ENCODE measurements around the gene THSD7B.
"Not testable (repeated sequence)": the region's sequence is repeated elsewhere in the genome, so short reads cannot be mapped to it uniquely, and the experiment has no call there.

Gene THSD7B

GRCh38 chr2:137607722-137608318 is 842.5 kb downstream of the THSD7B start:
- DNase-seq = no peak

DNA sequence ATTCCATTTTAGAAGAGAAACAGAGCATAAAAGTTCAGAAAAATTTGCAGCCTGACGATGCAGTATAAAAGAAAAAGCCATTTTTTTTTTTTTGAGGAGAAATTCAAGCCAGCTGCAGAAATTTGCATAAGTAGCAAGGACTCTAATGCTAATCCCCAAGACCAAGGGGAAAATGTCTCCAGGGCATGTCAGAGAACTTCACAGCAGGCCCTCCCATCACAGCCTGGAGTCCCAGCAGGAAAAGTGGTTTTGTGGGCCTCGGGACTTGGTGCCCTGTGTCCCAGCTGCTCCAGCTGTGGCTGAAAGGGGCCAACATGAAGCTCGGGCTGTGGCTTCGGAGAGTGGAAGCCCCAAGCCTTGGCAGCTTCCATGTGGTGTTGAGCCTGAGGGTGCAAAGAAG is 873.6 kb downstream of the THSD7B start:
- DNase-seq = no peak

GRCh38 chr2:137644731-137645130 is 879.4 kb downstream of the THSD7B start:
- no peak for DNase-seq

DNA sequence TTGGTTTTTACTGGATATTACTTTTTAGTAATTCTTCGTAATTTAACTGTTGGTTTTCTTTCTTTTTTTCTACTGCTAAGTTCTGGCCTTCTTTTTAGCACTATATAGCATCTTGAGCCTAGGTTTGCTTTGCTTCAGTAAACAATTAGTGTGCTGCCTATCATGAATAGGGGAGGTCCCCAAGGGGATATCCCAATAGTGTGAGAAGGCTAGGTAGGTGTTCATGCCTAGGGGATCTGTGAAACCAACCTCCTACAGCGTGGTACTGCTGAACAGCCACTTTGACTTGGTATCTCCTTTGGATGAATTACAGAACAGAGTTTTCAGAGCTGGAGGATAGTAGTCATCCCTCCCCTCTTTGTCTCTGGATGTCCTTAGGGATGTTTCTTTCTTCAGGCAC is 888.7 kb downstream of the THSD7B start:
- no peak for DNase-seq

- no peak for DNase-seq
Observed at GRCh38 chr2:137655814-137656213, 890.5 kb downstream of the THSD7B start.

DNA sequence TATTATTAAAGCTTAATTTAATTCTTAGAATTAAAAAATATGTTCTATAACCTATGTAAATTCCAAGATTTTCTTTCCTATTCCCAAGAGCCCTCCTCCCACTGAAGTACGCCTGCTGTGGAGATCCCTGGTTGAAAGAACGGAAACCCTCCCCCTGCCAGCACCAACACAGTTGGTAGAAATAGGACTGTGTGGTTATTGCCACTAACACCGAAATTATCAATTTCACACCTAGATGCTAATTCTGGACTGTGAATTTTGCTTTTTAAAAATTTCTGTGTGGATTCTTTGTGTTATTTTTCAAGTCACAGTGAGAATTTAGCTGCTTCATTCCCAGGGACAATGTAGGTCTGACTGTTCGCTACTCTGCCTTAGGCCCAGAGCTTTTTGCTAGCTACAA is 893.1 kb downstream of the THSD7B start:
- no peak for DNase-seq

DNA sequence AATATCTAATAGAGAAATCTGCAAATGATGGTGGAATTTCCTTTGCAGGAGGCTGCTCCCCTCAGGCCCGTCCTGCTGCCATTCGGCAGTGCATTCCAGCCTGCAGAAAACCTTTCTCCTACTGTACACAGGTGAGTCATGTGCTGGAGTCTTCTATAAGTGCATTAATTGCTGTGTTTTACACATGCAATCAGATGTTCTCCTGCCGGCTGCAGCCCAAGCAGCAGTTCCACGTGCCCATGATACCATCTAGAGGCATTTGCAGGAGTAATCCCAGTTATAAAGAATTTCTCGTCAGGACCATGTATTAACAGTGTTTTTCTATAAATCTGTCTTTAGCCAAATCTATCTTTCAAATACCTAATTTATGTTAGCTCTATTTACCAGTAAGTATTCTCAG is 894.3 kb downstream of the THSD7B start:
- DNase-seq = no peak

- DNase-seq = no peak
Observed at GRCh38 chr2:137670111-137670510, 904.8 kb downstream of the THSD7B start.

DNA sequence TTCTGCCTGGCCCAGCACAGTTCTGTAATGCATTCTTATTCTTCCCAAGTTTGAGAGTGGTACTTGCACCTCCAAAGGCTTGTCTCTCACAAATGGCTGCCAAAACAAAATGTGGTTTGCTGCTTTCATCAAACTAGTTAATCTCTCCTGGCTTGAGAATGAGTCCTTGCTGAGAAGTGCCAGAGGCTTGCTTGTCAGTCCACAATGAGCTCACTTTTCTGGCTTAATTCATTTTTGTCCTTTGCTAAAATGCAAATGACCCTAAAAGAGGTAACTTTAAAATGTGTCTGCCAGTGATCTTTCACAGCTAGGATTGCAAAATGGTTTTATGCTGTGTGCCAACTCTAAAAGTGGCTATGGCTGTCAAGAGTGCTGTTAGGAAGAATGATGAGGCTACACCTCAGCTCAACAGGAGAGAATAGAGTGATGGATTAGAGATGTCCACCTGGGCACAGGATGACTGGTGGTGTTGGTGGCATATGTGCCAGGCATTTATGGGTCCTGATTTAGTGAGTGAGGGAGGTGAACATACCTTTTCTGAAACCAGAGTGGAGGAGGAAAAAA is 907.7 kb downstream of the THSD7B start:
- DNase-seq = no peak

GRCh38 chr2:137674991-137675390 is 909.6 kb downstream of the THSD7B start:
- no peak for DNase-seq

DNA sequence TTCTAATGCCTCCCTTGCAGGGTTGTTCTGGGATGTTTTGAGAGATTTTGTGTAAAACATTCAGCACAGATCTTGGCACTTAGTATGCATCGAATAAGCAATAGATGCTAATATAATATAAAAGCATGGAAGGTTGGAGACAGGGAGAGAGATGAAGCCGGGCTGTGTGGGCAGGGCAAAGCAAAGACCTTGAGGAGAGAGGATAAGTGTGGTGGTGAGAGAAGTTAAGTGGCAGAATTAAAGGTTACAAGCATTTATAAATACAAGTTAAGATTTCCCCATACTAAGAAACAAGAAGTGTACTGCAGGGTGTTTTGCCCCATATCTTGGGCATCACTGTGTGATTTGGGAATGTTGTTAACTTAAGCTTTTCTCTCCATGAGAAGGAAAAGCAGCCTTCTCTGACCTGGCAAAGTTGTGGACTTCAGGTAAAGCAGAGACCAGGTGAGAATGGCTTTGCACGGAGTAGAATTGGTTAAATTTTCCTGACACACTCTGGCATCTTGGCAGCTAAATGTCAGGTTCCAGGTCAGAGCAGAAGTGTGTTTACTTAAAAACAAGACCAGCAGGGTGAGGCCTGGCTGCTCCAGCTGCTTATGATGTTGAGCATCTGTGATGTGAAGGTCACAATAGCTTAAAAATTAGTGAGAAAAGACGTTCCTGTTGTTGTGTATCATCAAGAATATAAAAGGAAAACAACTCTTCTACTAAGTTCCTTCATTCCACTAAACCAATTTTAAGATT is 910.4 kb downstream of the THSD7B start:
- no peak for DNase-seq

GRCh38 chr2:137676346-137676745 is 911.0 kb downstream of the THSD7B start:
- no peak for DNase-seq

DNA sequence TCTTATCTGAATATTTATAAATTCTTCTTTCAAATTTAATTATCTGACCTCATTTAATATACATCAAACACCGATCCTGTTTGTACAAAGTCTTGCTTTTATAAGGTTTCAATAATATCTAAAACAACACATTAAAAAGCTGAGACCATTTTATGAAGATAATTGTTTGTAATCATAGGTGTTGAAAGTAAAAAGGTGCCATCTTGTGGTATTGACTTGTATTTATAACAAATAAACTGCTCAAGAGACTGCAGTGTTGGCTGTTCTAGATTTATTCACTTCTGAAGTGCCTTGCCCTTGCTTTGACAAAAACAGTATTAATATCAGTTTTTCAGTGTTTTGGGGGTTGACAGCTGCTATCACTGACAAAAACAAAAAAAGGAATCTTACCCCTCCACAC is 912.1 kb downstream of the THSD7B start:
- no peak for DNase-seq

DNA sequence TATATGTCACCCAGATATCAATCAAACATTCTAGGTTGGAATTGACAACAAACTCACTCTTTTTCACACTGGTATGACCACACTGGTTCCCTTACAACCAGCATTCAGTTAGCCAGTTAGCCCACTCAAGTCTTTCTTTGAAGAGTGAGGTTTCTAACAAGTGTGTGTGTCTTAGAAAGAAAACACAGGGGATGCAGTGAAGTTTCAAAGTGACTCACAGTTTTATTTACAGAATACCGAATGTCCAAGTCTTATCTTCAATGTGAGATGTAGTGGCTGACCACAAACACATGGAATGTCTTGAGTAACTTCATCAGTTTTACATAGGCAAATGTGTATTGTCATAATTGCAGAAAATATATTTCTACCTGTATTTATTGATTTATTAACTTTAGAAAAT is 924.2 kb downstream of the THSD7B start:
- DNase-seq = no peak

GRCh38 chr2:137693534-137693933 is 928.2 kb downstream of the THSD7B start:
- DNase-seq = no peak

DNA sequence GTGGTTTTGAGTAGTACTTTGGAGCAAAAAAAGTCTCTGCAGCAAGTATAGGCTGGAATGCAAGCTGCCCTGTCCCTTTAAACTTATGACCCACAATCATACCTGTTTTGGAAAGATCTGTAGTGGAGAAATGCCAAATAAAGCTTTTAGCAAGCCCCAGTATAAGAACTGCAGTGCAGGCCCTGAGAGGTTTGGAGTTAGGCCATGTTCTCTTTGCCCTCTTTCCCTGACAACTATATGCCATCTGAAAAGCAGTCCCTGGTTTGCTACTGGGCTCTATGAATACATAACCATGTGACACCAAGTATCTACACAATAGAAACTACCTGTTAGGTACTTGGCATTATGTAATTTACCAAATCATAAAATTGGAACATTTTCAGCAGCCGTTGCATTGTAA is 931.6 kb downstream of the THSD7B start:
- DNase-seq = no peak

DNA sequence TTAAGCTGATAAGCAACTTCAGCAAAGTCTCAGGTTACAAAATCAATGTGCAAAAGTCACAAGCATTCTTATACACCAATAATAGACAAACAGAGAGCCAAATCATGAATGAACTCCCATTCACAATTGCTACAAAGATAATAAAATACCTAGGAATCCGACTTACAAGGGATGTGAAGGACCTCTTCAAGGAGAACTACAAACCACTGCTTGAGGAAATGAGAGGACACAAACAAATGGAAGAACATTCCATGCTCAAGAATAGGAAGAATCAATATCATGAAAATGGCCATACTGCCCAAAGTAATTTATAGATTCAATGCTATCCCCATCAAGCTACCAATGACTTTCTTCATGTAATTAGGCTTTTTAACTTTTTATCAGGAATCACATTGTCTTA is 934.9 kb downstream of the THSD7B start:
- DNase-seq = not testable (repeated sequence)

- DNase-seq = no peak
Observed at GRCh38 chr2:137700681-137701080, 935.3 kb downstream of the THSD7B start.

DNA sequence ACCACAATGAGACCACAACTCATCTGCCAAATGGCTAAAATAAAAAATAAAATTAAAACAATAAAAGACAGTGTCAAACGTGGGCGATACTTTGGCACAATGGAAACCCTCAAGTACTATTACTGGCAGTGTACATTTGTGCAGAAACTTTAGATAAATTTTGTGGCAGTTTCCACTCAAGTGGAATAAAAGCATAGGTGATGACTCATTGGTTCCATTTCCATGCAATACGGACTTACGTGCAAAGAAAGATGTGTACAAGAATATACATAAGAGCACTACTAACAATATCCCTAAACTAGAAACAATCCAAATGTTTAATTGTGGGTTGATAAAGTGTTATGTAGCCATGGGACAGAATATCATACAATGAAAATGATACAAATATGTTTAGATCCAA is 940.0 kb downstream of the THSD7B start:
- no peak for DNase-seq

GRCh38 chr2:137706786-137707613 is 941.7 kb downstream of the THSD7B start:
- peak; percentile 54 for DNase-seq

- no peak for DNase-seq
Observed at GRCh38 chr2:137708311-137708710, 943.0 kb downstream of the THSD7B start.

- no peak for DNase-seq
Observed at GRCh38 chr2:137715731-137716191, 950.4 kb downstream of the THSD7B start.

GRCh38 chr2:137718786-137719185 is 953.4 kb downstream of the THSD7B start:
- no peak for DNase-seq

- DNase-seq = no peak
Observed at GRCh38 chr2:137721733-137722132, 956.4 kb downstream of the THSD7B start.

Data from T1000 (cell line).